Keratinocyte (primary cell): Measurements from ENCODE around the gene TXNRD2. TPM values are rescaled to one million over a fixed set of nuclear protein-coding genes. Genes with fewer than 3 reads are reported as not detected.
A peak's percentile ranks its signal among the peaks of the same experiment; 100 is the strongest.

Experiments
- DNase-seq: peaks from one replicate; pipeline ENCODE4 v3.0.0-alpha.2; 2011; ENCODE audit warnings: low read depth, missing footprints, low spot score
- FAIRE-seq: peaks from 2 replicates; lab custom pipeline; 2011; peaks lifted over from hg19 to GRCh38; lab: Jason Lieb, UNC
- H2AFZ ChIP-seq: 2 replicates; pipeline ENCODE4 v1.6.0; 2012; ENCODE audit warnings: low read length, control low read depth, inconsistent platforms; ENCODE audit not compliant: control insufficient read depth
- H3K27ac ChIP-seq: 2 replicates; pipeline ENCODE4 v1.5.1; 2011; ENCODE audit warnings: low read length; ENCODE audit not compliant: control insufficient read depth, insufficient read depth
- H3K27me3 ChIP-seq: 3 replicates; pipeline ENCODE4 v1.6.0; 2011; ENCODE audit warnings: low read length; ENCODE audit not compliant: control insufficient read depth, insufficient read depth; ENCODE audit errors: extremely low read depth
- H3K36me3 ChIP-seq, 2 experiments: 2 replicates in 1 of 2; 3 replicates in 1 of 2; pipeline ENCODE4 v1.5.1; 2011; ENCODE audit warnings: low read length in 2 of 2, mild to moderate bottlenecking in 1 of 2; ENCODE audit not compliant: control insufficient read depth in 2 of 2, insufficient read depth in 2 of 2; ENCODE audit errors: extremely low read depth in 1 of 2
- H3K4me1 ChIP-seq: 3 replicates; pipeline ENCODE4 v1.5.1; 2011; ENCODE audit warnings: low read length; ENCODE audit not compliant: control insufficient read depth, insufficient read depth; ENCODE audit errors: extremely low read depth
- H3K4me2 ChIP-seq: 3 replicates; pipeline ENCODE4 v1.6.0; 2011; ENCODE audit warnings: low read depth, low read length; ENCODE audit not compliant: control insufficient read depth, insufficient read depth; ENCODE audit errors: extremely low read depth
- H3K4me3 ChIP-seq, 3 experiments: fragments of 200-600 bp in 1 of 3; sonication (generic) in 1 of 3; 2 replicates in 2 of 3; 3 replicates in 1 of 3; pipeline ENCODE4 v1.5.1; 2011 to 2016; ENCODE audit warnings: low read length in 3 of 3, mild to moderate bottlenecking in 3 of 3, control low read depth in 2 of 3, inconsistent platforms in 1 of 3, low read depth in 1 of 3, mixed read lengths in 1 of 3, mixed run types in 1 of 3, moderate library complexity in 1 of 3; ENCODE audit not compliant: control insufficient read depth in 2 of 3, insufficient read depth in 2 of 3; ENCODE audit errors: extremely low read depth in 1 of 3
- H3K79me2 ChIP-seq: 2 replicates; pipeline ENCODE4 v1.6.0; 2012; ENCODE audit warnings: low read length; ENCODE audit not compliant: control insufficient read depth, insufficient read depth
- H3K9ac ChIP-seq: 3 replicates; pipeline ENCODE4 v1.6.0; 2011; ENCODE audit warnings: low read length; ENCODE audit not compliant: control insufficient read depth, insufficient read depth; ENCODE audit errors: extremely low read depth
- H3K9me1 ChIP-seq: 3 replicates; pipeline ENCODE4 v1.6.0; 2011; ENCODE audit warnings: low read length; ENCODE audit not compliant: control insufficient read depth, insufficient read depth; ENCODE audit errors: extremely low read depth
- H3K9me3 ChIP-seq: 2 replicates; pipeline ENCODE4 v1.5.1; 2012; ENCODE audit warnings: low read depth, low read length; ENCODE audit not compliant: control insufficient read depth
- H4K20me1 ChIP-seq: 3 replicates; pipeline ENCODE4 v1.6.0; 2011; ENCODE audit warnings: low read length; ENCODE audit not compliant: control insufficient read depth, insufficient read depth; ENCODE audit errors: extremely low read depth
- CTCF ChIP-seq, 3 experiments: IDR thresholded peaks in 1 of 3; conservative IDR thresholded peaks in 1 of 3; optimal IDR thresholded peaks in 1 of 3; 2 replicates in 2 of 3; 3 replicates in 1 of 3; pipeline versions ENCODE3 to v1.5.1; 2011; ENCODE audit warnings: low read length in 3 of 3, mild to moderate bottlenecking in 3 of 3, moderate library complexity in 2 of 3, control low read depth in 1 of 3, inconsistent platforms in 1 of 3; ENCODE audit not compliant: insufficient read depth in 2 of 3; ENCODE audit errors: extremely low read depth in 1 of 3
- EZH2 ChIP-seq: IDR thresholded peaks from one replicate; pipeline ENCODE4 v1.6.1; 2012; ENCODE audit warnings: inconsistent platforms, mild to moderate bottlenecking, low read length, moderate library complexity
- dilution Hi-C: fragments of 300-500 bp; cut with MboI; formaldehyde crosslinking; loops from one replicate; pipeline ENCODE4 v1.7.0; 2020; ENCODE audit warnings: low sequenced_read_pairs; ENCODE audit not compliant: extremely low pct_ligation_motif_present
- polyA plus RNA-seq, 5 experiments: library from polyadenylated mRNA; depleted of rRNA in 3 of 5; stranded (reverse) in 3 of 5; stranded (forward) in 1 of 5; unstranded in 1 of 5; fragments of >200 nt; gene quantifications; 1 replicate in 1 of 5; 2 replicates in 3 of 5; 3 replicates in 1 of 5; pipeline versions ENCODE4 v1.2.1 to v1.2.3, GENCODE V29; 2011 to 2012; ENCODE audit warnings: missing spikeins in 2 of 5, low read depth in 1 of 5, low replicate concordance in 1 of 5

The TXNRD2 gene
- polyA plus RNA-seq, 1 donor (not counting 4 experiments of a cell fraction or from before 2014, with no cell fraction given) = 16.0 TPM

GRCh38 chr22:19845054-19845722, 96.4 kb downstream of the TXNRD2 start:
- Histone ChIP-seq H3K27me3 (no peaks in the 10 kb centered on the region), H3K9me3 (no peaks in the 10 kb centered on the region), H3K27ac (no peak overlapping the region), H3K79me2 (peaks cover under 1% of the 10 kb centered on the region), H3K4me1 (peaks cover 41% of the 10 kb centered on the region), H3K9ac (no peak overlapping the region), H3K4me3 (no peak overlapping the region), H3K4me2 (no peak overlapping the region), H3K9me1 (peaks cover 2% of the 10 kb centered on the region), H2AFZ (no peak overlapping the region), H4K20me1 (no peaks in the 10 kb centered on the region), H3K36me3 (peaks cover 1 to 10% of the 10 kb centered on the region in 2 experiments)
- DNase-seq = no peak
- no peak for TF ChIP-seq CTCF (optimal IDR thresholded peaks at IDR 0.05 in 1 of 3, IDR thresholded peaks at IDR 0.05 in 1 of 3, conservative IDR thresholded peaks at IDR 0.05 in 1 of 3; ENCODE audit: extremely low read depth in 1 of 3, insufficient read depth in 2 of 3, low read length in 3 of 3)
- dilution Hi-C loops = no loop called here
- no peak for FAIRE-seq

GRCh38 chr22:19844377-19845053, 97.1 kb downstream of the TXNRD2 start:
- no peaks in the 10 kb centered on the region for H4K20me1 ChIP-seq
- H3K9ac ChIP-seq = no peak overlapping the region
- FAIRE-seq (peak; percentile 85), DNase-seq (no peak)
- H3K4me3 ChIP-seq = no peak overlapping the region
- no peaks in the 10 kb centered on the region for H3K9me3 ChIP-seq
- H3K4me2 ChIP-seq = peak overlapping the region; percentile 52
- no peak overlapping the region for H3K27ac ChIP-seq
- no peaks in the 10 kb centered on the region for H3K79me2 ChIP-seq
- dilution Hi-C loops = no loop called here
- H3K27me3 ChIP-seq = no peaks in the 10 kb centered on the region
- H3K36me3 ChIP-seq = peaks cover 1 to 7% of the 10 kb centered on the region in 2 experiments
- peak overlapping the region; percentile 32 for H2AFZ ChIP-seq
- peaks cover 2% of the 10 kb centered on the region for H3K9me1 ChIP-seq
- H3K4me1 ChIP-seq = peaks cover 34% of the 10 kb centered on the region
- TF ChIP-seq EZH2 (no peak), CTCF (optimal IDR thresholded peaks at IDR 0.05 in 1 of 3, IDR thresholded peaks at IDR 0.05 in 1 of 3, conservative IDR thresholded peaks at IDR 0.05 in 1 of 3; ENCODE audit: extremely low read depth in 1 of 3, insufficient read depth in 2 of 3, low read length in 3 of 3) (peak in 1 of 3 experiments; percentile 28)
